D341Med (cell line): ENCODE results near the gene SF1.

Experiments
- DNase-seq: peaks from one replicate; pipeline ENCODE4 v3.0.0; 2012; ENCODE audit warnings: low spot score

SF1 gene

DNA sequence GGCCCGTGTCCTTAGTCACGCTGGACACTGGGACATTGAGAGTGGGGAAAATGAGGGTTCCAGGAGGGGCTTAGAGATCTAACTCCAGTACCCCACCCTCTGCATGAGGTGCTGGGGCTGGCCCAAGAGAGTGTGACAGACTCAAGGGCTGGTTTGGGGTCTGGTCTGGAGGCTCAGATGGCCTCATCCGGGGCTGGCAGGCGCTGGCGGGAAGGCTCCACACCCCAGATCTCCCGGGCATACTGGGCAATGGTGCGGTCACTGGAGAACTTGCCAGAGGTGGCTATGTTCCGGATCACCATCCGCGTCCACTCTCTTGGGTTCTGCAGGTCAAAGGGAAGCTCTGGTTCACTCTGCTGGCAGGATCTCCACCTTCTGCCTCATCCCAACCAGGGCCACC is 31.9 kb downstream of the SF1 start:
- DNase-seq: no peak

DNA sequence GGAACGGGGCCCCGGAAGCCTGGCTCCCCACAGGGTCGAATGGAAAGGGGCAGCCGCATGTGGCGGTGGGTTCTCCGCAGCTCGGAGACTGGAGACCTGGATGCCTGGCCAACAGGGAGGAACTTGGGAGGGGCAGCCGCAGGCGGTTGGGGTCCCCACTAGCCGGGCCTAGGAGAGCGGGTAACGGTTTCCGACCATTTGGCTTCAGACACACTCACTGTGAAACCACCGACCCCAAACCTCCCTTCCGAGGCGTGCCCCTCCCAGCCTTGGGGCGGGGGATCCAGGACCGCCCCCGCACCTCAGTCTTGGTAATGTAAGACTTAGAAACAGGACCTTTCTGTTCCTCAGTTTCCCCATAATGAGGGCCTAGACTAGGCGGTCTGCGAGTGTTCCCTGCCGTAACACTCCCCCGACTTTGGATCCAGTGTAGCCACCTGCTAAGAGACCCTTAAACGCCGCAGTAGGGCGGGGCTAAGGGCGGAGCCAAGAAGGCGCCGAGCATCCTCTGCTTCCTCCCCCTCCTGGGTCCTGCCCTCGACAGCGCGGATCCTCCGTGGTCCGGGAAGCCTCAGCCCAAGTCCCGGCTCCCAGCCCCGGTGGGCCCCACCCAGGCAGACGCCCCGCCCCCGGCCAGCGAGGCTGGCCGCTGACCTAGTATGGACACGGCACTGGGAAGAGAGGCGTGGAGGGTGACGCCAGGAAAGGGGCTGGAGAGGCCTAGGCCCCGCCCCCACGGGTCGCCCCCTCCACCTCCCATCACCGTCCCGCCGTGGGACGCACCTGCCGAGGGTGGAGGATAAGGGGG is 32.6 kb downstream of the SF1 start:
- no peak for DNase-seq

DNA sequence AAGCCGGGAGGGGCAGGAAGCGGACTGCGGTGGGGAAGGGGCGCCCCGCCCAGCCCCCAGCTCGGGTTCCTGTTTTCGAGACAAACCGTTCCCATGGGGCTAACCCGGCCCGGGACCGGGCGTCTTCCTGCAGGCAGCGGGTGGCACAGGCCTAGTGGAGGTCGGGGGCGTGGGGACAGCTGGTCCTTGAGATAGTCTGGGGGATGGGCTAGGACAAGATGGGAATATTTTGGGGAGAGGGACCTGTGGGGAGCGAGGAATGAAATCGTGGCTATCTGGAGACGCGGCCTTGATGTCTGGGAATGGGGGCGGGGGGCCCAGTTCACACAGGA is 33.2 kb downstream of the SF1 start:
- no peak for DNase-seq

DNA sequence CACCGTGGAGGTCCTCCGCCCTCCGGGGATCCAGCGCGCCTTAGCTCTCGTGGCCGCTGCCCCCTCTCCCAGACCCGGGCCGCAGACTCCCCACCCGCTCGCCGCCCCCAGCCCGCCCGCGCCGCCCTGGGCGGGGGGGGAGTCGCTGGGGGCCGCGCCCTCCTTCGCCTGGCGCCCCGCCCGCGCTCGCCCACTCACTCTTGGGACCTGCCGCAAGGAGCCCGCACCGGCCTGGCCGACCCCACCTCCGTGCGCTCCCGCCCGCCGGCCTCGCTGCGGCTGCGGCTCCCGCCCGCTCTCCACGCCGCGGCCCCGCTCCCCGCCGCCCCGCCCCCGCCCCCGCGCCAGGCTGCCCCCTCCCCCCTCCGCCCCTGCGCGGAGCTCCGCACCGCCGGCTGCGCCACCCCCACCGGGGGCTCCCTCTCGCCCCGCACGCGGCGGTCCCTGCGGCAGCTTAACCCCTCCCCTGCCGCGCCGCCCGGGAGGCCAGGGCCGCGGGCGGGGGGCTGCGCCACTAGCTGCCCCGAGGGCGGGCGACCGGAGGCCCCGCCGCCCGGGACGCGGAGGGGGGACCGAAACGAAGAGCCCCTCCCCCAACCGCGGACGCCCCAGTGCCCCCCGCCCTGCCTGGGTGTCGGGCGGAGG is 33.7 kb downstream of the SF1 start:
- peak; percentile 71 for DNase-seq

DNA sequence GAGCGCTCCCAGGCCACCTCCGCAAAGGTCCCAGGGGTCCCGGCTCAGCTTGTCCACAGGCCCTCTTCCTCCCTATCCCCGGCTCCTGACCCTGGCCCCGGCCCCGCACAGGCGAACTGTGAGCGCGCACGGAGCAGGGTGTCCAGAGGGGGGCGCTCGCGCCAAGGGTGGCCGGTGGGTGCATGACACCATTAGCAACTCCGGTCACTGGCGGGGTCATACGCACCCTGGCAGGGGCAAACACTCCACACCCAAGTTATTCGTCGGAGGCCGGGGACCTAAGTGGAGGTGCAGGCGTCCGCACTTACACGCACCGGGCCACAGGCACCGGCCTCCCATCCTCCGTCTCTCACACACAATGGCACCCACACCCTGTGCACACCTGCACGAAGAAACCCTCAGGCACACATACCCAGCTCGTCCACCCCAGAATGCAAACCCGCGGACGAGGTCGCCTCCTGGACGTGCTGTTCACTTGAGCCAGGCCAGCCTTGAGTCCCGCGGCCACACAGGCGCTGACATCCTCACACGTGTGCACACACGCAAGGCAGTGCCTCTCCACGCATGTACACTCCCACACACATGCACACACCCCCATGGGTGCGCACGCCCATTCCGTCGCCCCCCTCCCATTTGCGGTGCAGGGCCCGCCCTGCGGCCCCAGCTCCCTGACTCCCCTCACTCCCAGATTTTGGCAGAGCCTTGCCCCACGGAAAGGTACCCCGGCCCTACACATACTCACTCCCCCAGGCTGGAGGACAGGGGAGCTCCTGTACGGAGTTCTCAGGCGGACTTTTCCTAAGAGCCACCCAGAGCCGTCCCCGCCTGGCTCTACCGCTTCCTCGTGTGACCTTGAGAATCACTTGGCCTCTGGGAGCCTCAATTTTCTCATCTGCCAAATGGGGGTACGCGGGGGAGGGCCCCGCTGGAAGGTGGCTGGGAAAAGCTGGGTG is 34.5 kb downstream of the SF1 start, which contains the start of gene RASGRP2:
Gene RASGRP2 (minus strand): TSS at position 552 of the 953 bp plus-strand sequence. CDS start 1,276 bp downstream, outside the sequence.
- peak; percentile 74 for DNase-seq

DNA sequence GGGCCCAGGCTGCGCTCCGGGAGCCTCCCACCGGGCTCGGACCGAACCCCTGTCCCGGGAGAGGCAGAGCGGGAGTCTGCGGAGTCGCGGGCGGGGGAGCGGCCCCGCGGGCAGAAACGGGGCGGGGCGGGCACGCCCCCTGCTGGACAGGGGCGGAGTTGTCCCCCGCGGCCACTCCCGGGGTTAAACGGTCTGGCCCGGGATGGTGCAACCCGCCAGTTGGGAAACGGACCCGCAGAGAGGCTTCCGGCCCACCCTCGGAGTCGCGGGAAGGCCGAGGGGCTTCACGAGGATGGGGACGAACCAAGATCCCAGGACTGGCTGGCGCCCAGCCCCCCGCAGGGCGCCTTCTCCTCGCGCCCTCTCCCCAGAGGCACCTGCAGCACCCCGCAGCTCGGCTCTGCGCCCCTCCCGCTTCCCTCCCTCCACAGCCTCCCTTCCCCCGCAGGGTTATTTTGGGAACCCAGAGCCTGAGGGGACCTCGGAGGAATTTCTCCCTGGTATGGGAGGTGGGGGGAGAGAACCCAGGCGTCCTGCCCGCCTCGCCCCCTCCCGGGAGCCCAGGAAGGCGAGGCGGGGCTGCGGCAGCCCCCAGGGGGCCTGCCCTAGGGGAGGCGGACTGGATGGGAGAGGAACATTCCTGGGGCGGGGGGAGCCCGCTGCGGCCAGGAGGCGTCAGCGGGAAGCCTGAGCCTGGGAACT is 35.3 kb downstream of the SF1 start:
- peak; percentile 93 for DNase-seq

DNA sequence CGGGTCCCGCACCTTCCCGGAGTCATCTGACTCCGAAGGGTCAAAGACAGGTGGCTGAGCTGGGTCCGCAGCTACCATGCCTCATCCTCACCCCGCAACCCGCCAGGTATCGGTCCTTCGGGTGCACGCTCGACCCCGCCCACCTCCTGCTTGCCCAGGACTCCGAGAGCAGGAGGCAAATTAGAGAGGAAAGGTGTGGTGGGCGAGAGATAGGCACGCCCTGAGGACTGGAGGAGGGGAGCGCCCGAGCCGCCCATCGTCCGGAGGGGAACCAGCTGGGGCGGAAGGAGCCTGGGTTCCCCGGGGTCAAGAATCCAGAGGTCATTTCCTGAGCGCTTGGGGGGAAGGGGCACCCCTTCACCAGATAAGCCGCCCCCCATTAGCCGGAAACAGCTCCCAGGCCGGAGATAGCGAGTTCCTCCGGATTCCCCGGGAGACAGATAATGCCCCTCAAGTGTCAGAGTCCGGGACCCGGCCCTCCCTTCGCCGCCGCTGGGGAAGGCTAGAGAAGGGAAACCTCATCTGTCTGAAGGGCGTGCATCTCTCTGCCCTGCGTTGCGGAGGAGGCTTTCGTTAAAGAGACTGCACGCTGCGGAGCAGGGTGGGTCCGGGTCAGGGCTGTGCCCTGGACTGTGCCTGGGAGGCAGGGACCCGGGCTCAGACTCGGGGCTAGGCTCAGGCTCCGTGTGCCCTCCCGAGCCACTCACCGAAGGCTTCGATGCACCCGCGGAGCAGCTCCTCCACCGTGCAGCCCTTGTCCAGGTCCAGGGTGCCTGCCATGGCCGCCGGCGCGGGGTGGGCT is 36.1 kb downstream of the SF1 start:
- no peak for DNase-seq

DNA sequence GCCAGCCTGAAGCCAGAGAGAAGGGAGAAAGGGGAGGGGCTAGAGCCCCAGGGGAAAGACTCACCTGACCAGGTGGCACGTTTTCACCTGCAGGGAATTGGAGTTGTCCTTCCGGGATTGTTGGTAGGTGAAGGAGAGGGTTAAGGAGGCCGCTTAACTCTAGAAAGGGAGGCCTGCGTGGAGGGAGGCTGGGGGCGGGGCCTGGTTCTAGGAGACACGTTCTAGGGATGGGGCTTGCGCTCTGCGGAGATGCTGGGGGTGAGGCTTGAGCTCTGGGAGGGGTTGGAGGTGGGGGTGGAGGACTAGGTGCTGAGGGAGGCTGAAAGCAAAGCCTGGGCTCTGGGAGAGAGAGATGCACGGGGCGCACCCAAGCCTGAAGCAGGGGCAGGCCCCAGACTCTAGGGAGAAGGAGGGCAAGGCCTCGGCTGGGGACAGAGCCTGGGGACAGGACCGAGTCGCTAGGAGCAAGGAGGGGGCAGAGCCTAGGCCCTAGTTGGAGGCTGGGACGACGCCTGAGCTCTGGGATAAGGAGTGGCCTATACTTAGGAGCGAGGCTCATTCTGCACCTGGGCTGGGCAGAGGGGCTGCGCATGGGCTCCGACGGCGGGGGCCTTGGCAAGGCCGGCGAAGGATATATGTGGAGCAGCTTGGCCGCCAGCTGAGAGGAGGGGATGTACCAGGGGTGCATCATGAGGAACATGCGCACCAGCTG is 36.8 kb downstream of the SF1 start:
- no peak for DNase-seq

DNA sequence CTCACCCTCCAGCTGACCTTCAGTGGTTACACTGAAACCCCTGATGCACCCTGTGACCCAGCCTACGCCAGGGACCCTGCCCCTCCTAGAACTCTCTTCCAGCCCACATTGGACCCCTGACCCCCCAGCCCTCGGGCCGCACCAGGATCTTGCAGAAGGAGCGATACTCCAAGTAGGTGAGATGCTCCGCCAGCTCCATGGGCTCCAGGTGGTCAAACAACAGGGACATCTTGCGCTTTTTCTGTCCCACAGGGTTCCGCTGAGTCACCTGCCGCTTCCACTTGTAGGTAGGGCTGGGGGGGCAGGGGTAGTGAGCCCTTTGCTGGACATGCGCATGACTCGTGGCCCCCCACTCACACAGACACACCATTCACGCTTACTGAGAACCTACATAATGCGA is 38.5 kb downstream of the SF1 start:
- DNase-seq: no peak

DNA sequence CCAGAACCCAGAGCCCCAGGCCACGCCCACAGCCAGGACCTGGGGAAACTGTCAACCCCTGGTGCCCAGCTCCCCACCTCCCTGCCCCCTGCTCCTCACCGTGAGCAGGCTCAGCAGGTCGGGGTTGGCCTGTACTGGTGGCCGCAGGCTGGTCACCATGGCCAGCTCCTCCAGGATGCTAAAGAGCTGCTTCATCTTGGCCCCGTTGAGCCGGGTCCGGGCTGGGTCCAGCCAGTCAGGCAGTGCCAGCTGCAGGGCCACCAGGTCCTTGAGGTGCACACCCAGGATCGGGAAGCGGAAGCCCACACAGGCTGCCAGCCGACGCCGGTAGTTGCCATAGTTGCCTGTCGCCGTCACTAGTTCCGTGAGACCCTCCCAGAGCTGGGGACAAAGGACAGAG is 41.7 kb downstream of the SF1 start:
- no peak for DNase-seq

DNA sequence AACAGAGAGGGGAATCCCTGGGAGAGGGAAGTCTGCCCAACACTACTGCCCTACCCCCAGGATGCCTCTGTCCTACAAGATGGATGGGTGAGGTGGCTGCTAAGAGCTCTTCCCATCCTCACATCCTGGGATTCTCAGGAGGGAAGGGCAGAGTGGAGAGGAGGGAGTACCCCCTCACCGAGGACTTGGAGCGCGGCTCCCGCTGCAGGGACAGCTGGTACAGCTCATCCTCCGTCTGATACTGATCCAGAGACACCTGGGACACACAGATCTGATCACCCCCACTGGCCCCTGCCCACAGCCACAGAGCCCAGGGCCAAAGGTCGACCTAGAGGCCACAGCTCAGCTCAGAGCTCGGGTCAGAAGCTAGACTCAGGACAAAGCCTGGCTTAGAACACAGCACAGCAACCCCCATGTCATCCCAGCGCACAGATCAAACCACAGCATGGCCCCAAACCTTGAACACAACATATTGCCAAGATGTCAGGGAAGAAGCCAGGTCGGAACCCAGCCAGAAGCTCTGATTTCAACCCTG is 42.5 kb downstream of the SF1 start:
- DNase-seq: no peak

DNA sequence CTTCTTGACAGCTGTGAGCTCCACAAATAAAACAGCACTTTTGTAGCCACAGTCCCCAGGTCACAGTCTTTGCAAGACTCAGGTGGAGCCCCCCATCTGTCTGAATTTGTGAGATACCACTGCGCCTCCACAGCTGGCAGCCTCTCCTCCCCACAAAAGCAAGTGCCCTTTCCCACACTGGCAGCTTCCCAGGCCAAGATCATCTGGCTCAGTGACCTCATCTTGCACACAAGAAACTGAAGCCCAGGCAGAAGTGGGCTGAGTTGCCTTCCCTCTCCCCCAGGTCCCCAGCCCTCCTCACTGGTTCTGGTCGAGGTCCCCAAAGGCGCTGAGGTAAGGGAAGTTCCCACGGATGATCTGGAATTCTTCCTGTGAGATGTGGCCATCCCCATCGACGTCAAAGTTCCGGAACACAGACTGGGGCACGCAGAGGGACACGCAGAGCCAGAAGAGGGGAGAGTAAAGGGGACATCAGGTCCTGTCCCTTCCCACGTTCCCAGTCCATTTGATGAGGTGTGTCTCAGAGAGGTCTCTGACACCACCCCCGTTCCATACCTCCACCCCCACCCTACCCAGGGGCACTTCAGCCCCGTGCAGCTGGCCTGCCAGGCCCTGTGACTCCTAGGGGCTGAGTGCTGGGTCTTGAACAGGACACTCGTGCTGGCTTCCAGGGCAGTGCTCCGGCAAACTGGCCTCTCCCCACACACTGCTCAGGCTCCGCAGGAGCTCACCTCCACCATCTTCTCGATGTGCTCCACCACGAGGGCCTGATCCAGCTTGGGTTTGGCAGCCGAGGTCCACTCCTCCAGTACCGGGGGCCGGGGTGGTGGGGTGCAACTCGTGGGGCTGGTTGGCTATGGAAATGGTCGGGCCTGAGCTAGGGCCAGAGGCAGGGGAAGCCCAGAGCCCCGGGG is 43.3 kb downstream of the SF1 start:
- no peak for DNase-seq

DNA sequence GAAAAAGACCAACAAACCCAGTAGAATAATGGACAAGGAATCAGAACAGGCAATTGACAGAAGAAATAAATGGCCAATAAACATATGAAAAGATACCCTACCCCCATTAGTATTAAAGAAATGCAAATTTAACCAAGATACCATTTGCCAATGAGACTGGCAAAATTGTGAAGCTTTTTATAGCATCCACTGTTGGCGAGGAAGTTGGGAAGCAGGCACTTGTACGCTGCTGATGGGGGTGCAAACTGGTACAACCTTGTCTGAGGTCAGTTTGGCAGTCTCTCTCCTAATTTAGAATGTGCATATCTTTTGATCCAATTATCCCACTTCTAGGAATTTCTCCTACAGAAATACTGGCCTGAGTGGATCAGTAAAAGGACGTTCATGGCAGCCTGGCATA is 46.7 kb downstream of the SF1 start:
- DNase-seq: no peak

DNA sequence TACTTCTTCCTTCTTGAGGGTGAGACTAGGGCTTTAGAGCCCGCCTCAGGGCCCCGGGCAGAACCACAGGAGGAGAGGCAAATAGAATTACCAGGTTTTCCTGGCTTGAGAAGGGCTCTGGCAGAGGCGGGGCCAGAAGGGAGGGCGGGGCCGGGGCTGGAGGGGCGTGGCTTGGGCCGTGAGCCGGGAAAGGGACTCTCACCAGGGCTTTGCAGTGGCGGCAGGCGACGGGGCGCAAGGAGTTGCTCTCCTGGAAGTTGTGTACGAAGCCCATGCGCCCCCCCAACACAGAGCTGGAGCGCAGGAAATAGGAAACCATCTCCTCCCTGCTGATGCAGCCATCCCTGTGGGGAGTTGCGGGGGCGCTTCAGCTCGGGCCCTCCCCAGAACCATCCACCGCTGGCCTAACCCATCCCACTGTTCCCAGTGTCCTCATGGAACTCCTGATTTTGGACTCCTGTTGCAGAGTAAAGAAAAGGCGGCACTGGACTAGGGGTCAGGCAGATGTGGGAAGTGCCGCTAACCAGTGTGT is 48.4 kb downstream of the SF1 start:
- peak; percentile 82 for DNase-seq

DNA sequence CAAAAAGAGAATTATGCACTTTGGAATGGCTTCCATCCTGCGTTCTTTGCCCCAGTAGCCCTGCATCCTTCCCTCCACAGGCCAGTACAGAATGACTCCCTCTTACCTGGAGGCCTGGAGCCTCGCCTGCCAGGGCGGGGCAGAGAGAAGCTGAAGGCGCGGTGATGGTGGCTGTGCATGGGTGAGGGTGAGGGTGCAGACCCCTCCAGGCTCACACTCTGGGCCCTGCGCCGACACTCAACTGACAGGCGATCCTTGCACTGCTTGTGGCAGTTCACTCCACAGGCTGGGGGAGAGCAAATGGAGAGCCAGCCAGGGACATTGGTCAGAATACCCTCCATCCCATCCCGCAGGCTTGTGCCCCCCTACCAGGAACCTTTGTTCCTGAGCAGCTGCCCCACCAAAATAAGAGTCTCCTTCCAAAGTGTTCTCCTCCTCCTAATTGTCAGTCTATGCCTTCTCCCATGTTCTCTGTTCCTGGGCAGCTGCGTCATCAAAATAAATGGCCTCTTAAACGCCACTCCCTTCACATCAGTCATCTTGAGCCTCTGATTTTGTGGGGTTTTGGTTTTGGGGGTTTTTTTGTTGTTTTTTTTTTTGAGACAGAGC is 49.5 kb downstream of the SF1 start:
- DNase-seq: no peak

DNA sequence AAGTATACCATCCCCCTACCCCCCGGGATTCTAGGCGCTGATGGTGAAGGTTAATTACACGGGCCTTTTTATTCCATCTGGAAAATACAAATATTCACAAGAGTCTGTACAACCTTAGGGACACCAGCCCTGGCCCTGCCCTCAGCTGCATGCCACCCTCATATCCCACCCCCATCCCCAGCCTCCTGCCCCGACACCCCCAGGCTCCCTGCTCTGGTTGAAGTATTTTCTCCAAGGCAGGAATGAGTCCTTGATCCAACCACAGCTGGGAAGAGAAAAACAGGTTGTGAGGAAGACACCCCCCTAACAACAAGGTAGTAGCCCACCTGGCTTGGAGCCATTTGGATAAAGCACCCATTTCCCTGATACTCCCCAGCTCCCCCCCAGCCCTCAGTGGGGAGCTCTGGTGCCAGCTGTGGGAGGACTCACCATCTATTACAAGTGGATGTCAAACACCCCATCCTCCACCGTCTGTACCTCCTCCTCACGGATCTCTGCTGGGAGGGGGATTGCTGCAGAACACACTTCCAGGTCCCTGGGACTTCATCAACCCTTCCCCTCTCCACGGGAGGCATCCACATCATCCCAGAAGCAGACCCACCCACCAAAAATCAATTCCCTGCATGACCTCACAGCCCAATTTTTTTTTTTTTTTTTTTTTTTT is 51.3 kb downstream of the SF1 start:
- no peak for DNase-seq

DNA sequence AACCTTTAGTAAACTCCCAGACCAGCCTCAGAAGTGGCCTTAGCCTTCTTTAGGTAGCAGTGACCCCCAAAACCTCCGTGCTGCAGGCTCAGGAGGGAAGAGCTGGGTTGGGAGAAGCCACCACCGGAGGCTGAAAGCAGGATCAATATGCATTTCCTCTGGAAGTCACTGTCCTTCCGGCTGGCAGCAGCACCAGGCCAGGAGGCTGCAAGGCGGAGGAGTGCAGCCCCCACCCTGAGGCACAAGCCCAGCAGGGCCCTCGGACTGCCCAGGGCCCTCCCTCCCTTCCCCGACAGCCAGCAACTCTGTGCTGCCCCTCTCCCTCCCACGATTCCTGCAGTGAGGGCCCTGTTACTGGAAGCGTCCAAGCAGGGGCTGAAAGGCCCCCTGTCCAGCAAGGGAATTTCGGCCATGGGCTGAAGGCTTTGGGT is 52.1 kb downstream of the SF1 start:
- no peak for DNase-seq
